HG03565 (cell line): Measurements from ENCODE around the gene PARD3.
"Not testable (repeated sequence)": the region's sequence is repeated elsewhere in the genome, so short reads cannot be mapped to it uniquely, and the experiment has no call there.

Experiments used
- ATAC-seq: cut with Tn5 transposase; IDR thresholded peaks from one replicate; pipeline ENCODE4 v1.9.1; 2021; ENCODE audit warnings: mild to moderate bottlenecking, moderate library complexity; ENCODE audit not compliant: unreplicated experiment

PARD3 gene

DNA sequence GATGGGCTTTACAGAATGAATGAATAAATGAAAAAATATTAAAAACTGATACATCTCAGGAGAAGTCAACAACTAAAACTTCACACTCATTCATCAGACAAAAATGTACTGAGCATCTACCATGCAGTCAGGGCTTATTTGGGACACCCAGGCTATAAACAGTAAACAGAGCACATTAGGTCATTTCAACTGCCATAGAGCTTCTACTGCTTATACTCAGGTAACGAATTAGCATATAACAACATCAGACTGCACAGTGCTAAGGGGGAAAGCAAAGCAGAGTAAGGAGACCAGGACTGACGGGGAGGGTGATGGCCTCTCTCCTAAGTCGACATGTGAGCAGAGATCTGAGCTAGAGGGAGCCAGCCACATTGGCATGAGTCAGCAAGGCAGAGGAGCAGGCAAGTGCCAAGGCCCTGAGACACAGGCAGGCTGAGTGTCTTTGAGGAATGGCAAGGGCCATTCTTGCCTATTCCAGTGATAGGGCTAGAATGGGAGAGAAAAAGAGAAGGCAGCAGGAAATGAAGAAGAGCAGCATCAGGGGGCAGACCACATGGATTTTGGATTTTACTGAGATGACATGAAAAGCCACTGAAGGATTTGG is 528.9 kb downstream of the PARD3 start:
- ATAC-seq: no peak

DNA sequence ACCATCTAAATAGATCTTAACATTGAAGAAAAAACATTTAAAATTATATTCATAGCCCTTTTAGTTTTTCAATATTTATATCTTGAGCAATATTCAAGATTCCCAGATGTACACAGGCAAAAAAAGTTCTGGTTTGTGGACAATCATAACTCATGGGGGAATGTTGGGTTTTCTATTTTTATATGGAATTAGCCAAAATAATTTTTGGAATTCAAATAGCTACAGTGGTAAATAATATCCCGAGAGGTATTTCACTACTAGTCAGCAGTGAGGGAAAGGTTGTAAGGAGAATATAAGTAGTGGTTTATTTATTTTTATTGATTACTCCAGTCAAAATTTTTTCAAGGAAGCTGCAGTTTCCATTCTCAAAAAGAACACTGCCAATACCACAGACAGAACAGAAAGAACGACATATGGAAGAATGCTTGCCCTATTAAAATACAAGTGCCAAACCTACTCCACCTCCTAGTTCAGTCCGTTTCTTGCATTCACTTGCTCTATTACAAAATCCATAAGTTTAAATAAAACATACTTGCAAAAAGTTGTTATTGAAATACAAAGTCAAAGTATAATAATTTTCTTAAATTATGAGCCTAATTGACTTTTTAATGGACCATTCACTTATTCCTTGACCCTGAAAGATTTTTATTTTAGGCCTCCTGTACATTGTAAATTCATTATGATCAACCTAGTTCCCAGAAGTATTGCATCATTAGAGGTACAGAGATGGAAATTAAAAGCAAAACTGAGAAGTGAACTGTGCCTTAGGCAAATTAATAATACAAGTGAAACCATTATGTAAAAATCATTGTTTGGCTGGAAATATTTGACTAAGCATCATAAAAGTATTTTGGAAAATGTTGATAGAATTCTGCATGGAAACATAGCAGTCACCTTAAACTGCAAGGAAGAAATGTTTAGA is 533.2 kb downstream of the PARD3 start:
- ATAC-seq: no peak

DNA sequence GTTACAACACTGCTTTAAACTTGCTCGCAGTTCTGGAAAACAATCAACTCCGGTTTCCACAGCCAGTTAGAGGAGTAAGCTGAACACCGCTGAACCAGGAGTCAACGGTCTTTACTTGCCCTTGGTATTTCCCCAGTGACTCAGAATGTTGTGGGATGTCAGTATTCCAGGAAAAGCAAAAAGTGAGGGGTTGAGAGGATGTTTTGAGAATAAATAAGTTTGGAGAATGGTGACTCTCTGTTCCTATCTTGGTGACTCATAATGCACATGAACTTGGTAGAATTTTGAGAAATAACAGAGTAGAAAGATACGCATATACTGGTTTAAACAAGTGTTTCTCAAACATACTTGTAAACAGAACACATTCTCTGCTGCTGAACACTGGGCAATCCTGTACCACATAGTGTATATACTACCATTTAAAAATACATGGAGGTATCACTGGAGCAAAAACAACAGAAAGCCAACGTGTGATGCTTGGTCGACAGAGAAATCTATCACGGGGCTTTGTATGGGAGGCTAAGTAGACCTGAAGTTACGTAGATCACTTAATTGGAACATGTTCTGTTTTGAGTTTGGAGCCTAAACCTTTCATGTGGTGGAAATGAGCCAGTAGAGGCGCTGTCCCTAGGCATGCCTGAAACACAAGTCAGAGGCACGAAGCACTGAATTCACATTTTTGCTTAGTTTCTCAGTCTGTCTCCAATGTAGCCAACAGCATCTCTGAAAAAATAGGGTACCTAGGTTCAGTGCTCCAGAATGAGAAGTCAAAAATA is 534.3 kb downstream of the PARD3 start:
- ATAC-seq: no peak

DNA sequence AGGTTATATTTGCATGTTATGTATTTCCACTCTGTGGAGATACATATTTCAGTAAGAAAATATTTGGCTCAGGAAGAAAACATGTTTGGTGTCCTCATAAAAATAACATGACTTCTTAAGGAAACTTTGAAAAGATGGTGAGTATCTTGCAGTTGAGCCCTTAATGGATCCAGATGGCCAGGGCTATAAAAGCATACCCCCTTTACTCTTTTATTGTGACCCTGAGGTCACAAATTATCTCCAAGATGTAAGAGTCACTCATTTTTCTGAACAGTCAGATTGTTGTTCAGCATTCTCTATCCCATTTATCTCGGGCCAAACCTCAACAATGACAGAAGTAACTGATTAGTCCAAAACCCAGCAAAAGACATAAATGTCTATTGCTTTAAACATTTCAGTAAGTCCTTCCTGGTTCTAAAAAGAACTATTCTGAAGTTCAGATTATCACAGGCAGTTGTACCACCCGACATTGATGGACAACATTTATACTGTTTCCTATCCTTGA is 539.4 kb downstream of the PARD3 start:
- no peak for ATAC-seq

DNA sequence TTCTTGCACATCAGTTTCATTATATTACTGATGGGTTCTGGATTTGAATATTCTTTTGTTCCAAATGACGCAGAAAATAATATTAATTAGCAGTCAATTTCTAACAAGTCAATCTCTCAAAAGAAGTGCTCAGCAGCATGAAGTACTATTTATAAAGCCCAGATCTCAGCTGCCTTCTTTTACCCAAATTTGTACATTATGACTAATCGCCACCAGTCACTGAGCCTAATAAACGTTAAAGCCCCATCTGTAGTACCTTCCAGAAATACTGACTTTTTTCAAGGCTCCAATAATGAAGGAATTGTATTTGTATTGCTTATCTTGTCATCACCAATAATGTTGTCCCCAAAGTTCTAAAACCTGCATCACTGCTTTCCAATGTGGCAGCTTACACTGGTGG is 540.2 kb downstream of the PARD3 start:
- no peak for ATAC-seq

DNA sequence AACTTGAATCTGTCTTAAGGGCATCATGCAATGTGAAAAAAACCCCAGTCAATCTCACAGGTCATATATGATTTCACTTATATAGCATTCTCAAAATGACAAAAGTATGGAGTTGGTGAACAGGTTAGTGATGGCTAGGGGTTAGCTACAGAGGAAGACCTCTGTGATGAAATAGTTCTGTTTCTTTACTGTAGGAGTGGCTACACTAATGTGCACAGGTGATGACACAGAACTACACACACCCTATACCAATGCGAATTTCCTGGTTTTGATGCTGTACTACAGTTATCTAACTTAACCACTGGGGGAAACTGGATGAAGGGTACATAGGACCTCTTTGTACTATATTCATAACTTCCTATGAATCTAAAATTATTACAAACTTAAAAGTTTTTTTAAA is 541.8 kb downstream of the PARD3 start:
- no peak for ATAC-seq

DNA sequence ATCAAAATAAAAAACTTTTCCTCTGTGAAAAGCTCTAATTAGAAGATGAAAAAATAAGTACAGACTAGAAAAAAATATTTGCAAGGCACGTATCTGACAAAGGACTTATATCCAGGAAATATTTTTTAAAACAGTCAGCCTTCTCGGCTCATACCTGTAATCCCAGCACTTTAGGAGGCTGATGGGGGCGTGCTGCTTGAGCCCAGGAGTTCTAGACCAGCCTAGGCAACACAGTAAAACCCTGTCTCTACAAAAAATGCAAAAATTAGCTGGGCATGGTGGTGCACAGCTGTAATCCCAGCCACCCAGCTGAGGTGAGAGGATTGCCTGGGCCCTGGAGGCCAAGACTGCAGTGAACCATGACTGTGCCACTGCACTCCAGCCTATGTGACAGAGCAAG is 542.8 kb downstream of the PARD3 start:
- no peak for ATAC-seq

DNA sequence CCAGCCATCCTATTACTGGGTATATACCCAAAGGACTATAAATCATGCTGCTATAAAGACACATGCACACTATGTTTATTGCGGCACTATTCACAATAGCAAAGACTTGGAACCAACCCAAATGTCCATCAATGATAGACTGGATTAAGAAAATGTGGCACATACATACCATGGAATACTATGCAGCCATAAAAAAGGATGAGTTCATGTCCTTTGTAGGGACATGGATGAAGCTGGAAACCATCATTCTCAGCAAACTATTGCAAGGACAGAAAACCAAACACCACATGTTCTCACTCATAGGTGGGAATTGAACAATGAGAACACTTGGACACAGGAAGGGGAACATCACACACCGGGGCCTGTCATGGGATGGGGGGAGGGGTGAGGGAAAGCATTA is 546.7 kb downstream of the PARD3 start:
- ATAC-seq: not testable (repeated sequence)

DNA sequence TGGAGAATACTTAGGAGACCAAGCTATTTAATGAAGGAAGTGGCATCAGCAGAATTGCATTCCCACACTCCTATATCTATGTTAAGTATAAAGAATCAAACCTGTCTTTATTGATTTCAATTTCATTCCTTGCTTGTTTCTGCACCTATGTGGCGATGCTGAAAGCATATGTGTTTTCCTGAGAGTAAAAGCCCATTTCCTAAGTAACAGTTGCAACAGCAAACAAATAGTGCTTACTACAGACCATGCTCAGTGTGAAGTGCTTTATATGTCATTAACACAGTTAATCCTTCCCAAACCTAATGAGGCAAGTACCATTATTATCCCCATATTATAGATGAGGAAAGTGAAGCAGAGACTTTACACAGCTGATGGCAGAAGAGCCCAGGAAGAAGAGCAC is 552.1 kb downstream of the PARD3 start:
- no peak for ATAC-seq

DNA sequence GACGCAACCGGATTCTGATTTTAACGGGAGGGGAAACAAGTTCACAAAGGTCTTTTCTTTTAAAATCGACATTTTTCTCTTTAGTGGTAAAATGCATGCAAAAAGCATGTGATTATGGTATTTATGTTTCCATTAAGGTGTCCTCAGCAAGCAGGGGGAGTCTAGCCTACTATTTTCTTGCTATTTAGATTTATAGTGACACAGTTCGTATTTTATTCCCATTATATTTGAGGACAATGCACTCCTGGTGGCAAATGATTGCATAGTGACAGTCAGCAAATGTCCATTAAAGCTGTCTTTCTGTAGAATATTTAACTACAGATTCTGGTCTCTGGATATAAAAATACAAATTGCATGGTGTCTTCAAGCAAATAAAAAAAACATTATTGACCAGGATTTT is 554.2 kb downstream of the PARD3 start:
- ATAC-seq: no peak

DNA sequence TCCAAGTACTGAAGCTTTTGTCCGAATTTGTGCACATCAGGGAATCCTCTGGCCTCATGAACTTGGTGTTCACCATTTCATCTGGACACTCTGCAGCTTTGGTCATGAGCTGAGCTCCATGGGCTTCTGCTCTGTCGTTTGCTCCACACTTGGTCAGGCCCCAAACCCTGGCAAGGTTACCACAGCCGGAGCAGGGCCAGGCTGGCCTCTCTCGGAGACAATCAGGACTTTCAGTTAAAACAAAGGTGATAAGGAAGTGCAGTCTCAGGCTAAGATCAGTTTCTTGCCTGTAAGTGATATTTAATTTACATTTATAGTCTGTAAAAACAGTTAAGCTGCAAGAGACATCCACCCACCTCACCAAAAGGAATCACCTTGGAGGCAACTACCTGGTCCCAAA is 558.9 kb downstream of the PARD3 start:
- ATAC-seq: no peak

DNA sequence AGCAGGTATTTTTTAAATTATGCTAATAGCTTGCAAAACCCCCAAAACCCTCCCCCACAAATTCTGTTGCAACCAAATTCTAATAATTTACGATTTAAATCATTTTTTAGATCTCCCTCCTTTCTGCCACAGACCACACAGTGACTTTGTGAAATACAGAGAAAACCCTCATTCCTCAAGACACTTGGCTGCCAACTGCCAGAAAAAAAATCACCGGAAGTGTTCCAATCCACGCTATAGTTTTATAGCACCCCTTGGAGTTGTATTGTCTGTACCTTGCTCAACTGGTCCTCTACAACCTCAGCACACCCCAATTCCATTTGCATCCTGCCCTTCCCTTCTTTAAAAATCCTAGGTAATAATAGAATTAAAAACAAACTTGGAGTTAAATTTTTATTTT is 560.1 kb downstream of the PARD3 start:
- ATAC-seq: no peak

DNA sequence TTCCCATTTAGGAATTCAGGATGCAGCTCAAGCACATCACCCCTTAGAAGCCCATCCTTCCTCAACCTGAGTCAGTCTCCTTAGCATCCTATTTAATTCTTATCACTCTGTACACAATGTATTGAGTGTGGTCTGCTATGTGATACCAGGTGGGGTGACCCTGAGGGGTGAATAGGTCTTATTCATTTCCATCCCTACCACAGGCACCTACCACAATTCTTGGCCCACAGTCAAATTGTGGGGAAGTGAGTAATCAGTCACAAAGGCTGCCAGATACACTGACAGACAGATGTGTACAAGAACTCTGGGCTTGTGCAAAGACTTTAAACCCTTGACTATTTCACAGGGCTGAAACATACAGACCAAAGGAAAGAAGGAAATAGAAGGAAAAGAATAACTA is 560.5 kb downstream of the PARD3 start:
- ATAC-seq: no peak

DNA sequence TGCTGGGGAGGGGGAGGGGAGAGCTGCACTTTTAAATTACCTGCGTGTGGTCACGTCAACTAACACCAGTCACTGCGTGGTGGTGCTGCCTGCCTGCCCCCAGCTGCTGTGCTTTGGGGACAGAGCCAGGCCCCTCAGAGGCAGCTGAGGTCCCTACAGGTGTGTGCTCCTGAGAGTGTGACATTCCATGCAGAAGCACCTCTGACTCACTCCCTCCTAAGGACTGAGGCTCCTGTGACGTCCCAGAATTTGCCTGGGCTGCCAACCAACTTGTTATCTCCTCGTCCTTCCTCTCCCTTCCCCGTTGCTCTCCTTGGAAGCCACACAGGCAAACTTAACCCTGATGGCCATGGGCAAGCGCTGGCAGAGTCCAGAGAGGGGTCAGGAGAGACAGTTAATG is 563.0 kb downstream of the PARD3 start:
- ATAC-seq: no peak

DNA sequence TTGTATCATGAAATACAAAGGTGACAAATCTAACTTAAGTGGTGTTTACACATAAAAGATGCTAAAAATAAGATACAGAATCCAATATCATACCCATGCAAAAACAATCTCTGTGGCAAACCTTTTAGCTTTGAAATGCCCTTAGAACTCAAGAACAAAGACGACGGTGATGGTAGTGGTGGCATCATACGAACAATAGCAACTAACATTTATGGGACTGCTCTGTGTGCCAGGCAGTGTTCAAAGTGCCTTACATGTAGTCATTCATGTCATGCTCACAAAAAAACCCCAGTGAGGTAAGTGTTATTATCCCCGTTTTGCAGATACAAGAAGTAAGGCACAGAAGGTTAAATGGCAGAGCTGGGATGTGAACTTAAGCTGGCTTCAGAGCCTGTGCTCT is 563.9 kb downstream of the PARD3 start:
- ATAC-seq: no peak

DNA sequence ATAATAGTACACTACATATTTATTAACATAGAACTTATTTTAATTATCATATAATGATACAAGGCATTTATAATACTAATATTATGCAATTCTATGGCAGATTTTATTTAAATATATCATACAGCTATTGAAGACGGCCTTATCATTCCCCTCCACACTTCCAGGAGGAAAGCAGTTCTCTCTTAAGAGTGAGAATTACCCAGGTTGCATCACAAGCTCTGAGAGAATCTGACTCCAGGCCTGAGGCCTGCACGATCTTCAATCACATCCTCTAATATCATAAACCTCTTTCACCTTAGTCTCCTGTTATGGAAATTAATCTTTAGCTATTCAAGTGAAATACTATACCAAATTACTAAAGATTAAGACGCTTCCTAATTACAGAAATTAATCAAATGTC is 564.4 kb downstream of the PARD3 start:
- no peak for ATAC-seq

DNA sequence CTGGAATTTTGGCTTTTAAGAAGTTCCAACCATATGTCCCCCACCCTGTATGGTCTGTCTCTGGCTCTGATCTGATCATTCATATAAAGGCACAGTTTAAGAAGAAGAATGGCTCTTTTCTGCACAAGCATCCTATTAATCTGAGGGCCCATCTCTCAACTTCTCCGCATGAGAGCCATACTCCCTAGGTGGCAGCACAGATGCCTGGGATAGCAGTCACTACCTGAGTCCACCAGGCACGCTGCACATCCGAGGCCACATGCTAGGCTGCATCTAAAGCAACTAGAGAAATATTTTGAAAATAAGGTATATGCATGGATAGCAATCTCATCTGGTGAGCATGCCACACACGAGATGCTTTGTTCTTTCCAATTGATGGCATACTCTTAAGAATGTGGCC is 565.5 kb downstream of the PARD3 start:
- peak; percentile 53 for ATAC-seq

DNA sequence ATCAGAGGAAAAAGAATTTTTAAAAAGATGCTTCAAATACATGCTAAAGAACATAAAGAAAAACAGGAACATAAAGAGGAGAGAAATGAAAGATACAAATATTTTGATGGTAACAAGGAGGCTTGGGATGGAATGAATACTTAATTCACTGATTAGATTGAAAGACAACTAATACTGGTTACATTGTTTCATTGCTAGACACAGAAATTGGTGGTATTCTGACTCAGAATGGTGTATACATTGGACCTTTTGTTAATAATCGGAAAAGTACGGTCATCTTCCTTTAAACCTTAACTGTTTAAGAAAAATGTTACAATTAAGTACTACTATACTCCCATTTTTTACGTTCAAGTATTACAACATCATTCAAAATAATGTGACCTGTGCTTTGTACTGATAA is 567.5 kb downstream of the PARD3 start:
- no peak for ATAC-seq

DNA sequence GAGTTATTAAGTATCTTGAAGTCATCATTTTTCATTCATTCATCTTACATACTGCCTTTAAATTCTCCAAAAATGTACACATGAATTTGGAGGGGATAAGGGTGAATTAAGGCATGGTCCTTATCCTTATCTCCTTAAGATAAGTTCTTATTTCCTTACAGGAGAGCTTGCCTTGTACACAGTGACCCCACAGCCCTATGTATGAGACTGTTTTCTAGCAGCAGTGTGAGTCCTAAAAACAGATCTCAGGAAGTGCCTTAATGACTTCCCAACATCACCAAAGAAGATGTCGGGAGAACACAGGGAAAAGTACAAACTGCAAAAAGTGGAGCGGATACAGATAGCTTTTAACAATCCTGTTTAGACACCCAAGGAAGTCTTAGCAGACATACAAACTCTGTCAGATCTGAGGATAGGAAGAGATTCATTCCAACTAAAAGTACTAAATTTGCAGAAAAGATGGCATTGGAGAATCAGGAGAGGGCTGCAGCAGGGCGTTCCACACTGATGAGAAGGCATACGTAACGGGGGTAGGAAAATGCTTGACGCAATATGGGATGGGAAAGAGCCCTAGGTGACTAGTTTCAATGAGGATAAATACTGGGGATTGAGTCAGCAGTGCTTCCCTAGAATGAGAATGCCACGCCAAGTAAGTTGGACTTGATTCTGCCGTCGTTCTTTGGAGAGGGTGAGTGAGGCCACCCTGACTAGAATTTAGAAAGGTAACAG is 570.2 kb downstream of the PARD3 start:
- no peak for ATAC-seq

DNA sequence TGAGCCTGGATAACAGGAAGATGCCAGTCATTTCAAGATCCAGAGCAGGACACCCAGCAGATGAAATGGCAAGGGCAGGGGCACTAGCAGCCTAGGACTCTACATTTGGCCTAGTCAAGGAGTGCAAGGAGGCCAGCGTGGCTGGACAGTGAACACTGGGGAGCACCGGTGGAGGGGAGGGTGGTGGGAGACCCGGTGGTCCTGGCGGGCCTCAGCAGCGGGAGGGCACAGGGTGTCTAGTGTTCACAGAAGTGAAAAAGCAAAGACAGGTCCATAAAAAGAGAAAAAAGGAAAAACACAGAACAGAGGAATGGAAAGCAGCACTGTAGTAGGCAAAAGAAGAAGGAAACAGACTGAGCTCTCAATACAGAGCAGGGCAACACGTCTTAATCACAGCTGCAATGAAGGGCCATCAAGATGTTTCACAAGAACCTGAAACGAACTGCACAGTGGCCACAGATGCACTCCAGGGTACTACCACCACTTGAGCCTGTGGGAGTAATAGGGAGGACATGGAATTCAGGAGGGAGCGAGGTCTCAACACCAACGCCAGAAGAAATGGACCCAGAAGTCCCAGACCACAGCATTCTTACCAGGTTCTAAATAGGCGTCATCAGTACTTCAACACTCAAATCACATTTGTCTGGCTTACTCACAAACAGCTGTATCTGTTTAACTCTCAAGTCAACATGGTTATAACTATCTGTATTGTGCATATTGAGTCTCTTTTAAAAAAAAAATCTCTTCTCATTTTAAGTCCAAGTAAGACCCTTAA is 573.7 kb downstream of the PARD3 start:
- no peak for ATAC-seq
